HepG2 (cell line): Measurements from ENCODE around the gene LIF. TPM values are rescaled to one million over a fixed set of nuclear protein-coding genes. Genes with fewer than 3 reads are reported as not detected.

Experiments used
- FOXK1 ChIP-seq: sonication (generic); formaldehyde crosslinking; IDR thresholded peaks from 2 replicates; pipeline ENCODE4 v1.4.0; 2020; ENCODE audit warnings: low read depth, missing genetic modification reagents, borderline replicate concordance
- GATAD1 ChIP-seq: IDR thresholded peaks from 2 replicates; pipeline ENCODE4 v1.6.1; 2016; ENCODE audit warnings: missing genetic modification reagents, missing compliant biosample characterization
- GFI1 ChIP-seq: sonication (generic); formaldehyde crosslinking; IDR thresholded peaks from 2 replicates; pipeline ENCODE4 v1.5.0; 2020; ENCODE audit warnings: missing genetic modification reagents, mild to moderate bottlenecking, borderline replicate concordance
- MTA1 ChIP-seq: sonication (generic); formaldehyde crosslinking; IDR thresholded peaks from 2 replicates; pipeline ENCODE4 v1.4.0; 2020; ENCODE audit warnings: missing genetic modification reagents, mild to moderate bottlenecking, borderline replicate concordance
- POLR2A ChIP-seq, 2 experiments: IDR thresholded peaks; 2 replicates each; pipeline ENCODE4 v1.6.1; 2011; ENCODE audit warnings: low read depth in 2 of 2, low read length in 2 of 2, mild to moderate bottlenecking in 1 of 2, moderate library complexity in 1 of 2; ENCODE audit not compliant: insufficient read depth in 1 of 2
- PPARG ChIP-seq: conservative IDR thresholded peaks from 2 replicates; pipeline ENCODE4 v1.6.1; 2016; ENCODE audit warnings: missing biosample characterization, missing genetic modification reagents
- PTBP1 ChIP-seq: fragments of 200-400 bp; formaldehyde crosslinking; IDR thresholded peaks from 2 replicates; pipeline ENCODE4 v1.6.1; 2018; ENCODE audit warnings: low read length, low read depth; ENCODE audit not compliant: poor library complexity, severe bottlenecking
- SKI ChIP-seq: fragments of 450-650 bp; IDR thresholded peaks from one replicate; pipeline ENCODE4 v1.6.1; 2018; ENCODE audit warnings: mild to moderate bottlenecking; ENCODE audit not compliant: partially characterized antibody
- STAG1 ChIP-seq: sonication (generic); formaldehyde crosslinking; IDR thresholded peaks from 2 replicates; pipeline ENCODE4 v1.4.0; 2020; ENCODE audit warnings: missing genetic modification reagents
- ZBTB38 ChIP-seq: sonication (generic); formaldehyde crosslinking; IDR thresholded peaks from 2 replicates; pipeline ENCODE4 v1.5.1; 2020; ENCODE audit warnings: mild to moderate bottlenecking, missing genetic modification reagents
- ZEB1 ChIP-seq: IDR thresholded peaks from 2 replicates; pipeline ENCODE4 v1.6.1; 2012; ENCODE audit warnings: mild to moderate bottlenecking, low read depth, inconsistent platforms; ENCODE audit not compliant: insufficient replicate concordance
- ZNF263 ChIP-seq: sonication (generic); formaldehyde crosslinking; IDR thresholded peaks from 2 replicates; pipeline ENCODE4 v1.4.0; 2020; ENCODE audit warnings: missing genetic modification reagents
- ZNF382 ChIP-seq: sonication (generic); formaldehyde crosslinking; IDR thresholded peaks from 2 replicates; pipeline ENCODE4 v1.5.0; 2020; ENCODE audit warnings: missing genetic modification reagents, mild to moderate bottlenecking, borderline replicate concordance
- ZNF543 ChIP-seq: sonication (generic); formaldehyde crosslinking; IDR thresholded peaks from 2 replicates; pipeline ENCODE4 v1.4.0; 2020; ENCODE audit warnings: mild to moderate bottlenecking, missing genetic modification reagents
- ZNF589 ChIP-seq: sonication (generic); formaldehyde crosslinking; conservative IDR thresholded peaks from 2 replicates; pipeline ENCODE4 v1.8.0; 2022; ENCODE audit warnings: mild to moderate bottlenecking, moderate library complexity, missing genetic modification reagents
- ZNF607 ChIP-seq: sonication (generic); formaldehyde crosslinking; IDR thresholded peaks from 2 replicates; pipeline ENCODE4 v1.5.1; 2020; ENCODE audit warnings: missing genetic modification reagents, mild to moderate bottlenecking, borderline replicate concordance
- ZNF652 ChIP-seq: IDR thresholded peaks from 2 replicates; pipeline ENCODE4 v1.6.1; 2016; ENCODE audit warnings: low read depth, borderline replicate concordance
- ZNF710 ChIP-seq: sonication (generic); formaldehyde crosslinking; IDR thresholded peaks from 2 replicates; pipeline ENCODE4 v1.5.0; 2020; ENCODE audit warnings: mild to moderate bottlenecking, missing genetic modification reagents, borderline replicate concordance
- ZNF781 ChIP-seq: sonication (generic); formaldehyde crosslinking; IDR thresholded peaks from 2 replicates; pipeline ENCODE4 v1.5.1; 2020; ENCODE audit warnings: borderline replicate concordance, mild to moderate bottlenecking, missing genetic modification reagents; ENCODE audit errors: not compliant biosample characterization
- polyA plus RNA-seq, 8 experiments: library from polyadenylated mRNA; depleted of rRNA in 3 of 8; stranded (reverse) in 7 of 8; unstranded in 1 of 8; fragments of >200 nt; fragmentation: Illumina TruSeq in 4 of 8; extraction: Trizol in 4 of 8; gene quantifications; 2 replicates each; pipeline versions ENCODE4 v1.2.1 to v1.2.3, GENCODE V29; 2011 to 2016; ENCODE audit warnings: low read depth in 4 of 8, missing spikeins in 1 of 8, mixed read lengths in 1 of 8; ENCODE audit not compliant: insufficient read depth in 1 of 8
- total RNA-seq, 5 experiments: library from RNA; depleted of rRNA; stranded (reverse); fragments of >200 nt; fragmentation: Illumina TruSeq; extraction: Trizol; gene quantifications; 2 replicates each; pipeline ENCODE4 v1.2.3, GENCODE V29; 2016; ENCODE audit warnings: low read depth in 1 of 5
- TF ChIP-seq, protein P1 (sequence below): sonication (generic); formaldehyde crosslinking; IDR thresholded peaks from 2 replicates; pipeline ENCODE4 v1.4.0; 2020; ENCODE audit warnings: missing genetic modification reagents
- TF ChIP-seq, protein P2 (sequence below): sonication (generic); formaldehyde crosslinking; IDR thresholded peaks from 2 replicates; pipeline ENCODE4; 2020; ENCODE audit warnings: missing genetic modification reagents, mild to moderate bottlenecking, borderline replicate concordance
- TF ChIP-seq, protein P3 (sequence below): sonication (generic); formaldehyde crosslinking; conservative IDR thresholded peaks from 2 replicates; pipeline ENCODE4 v1.8.1; 2023; ENCODE audit warnings: missing genetic modification reagents

The LIF gene
- total and polyA plus RNA-seq, 2 of the 13 experiments (the other 11 are each of a cell fraction or from before 2014, with no cell fraction given) = 3.6 to 8.5 TPM

GRCh38 chr22:30212363-30212995 is 34.1 kb downstream of the LIF start (continued):
- TF ChIP-seq ZNF710 (CRISPR knock-in tag) = peak; percentile 86; the same call in 1 of the 2 replicates
- no peak for TF ChIP-seq PTBP1
- peak; percentile 76 for TF ChIP-seq GFI1 (CRISPR knock-in tag)
- TF ChIP-seq FOXK1 = peak; percentile 66; the same call in 1 of the 2 replicates
- TF ChIP-seq PPARG (CRISPR knock-in tag) = peak; percentile 87
- TF ChIP-seq SKI = peak; percentile 23
- peak; percentile 72 for TF ChIP-seq ZNF263 (CRISPR knock-in tag)
- TF ChIP-seq ZNF781 (CRISPR knock-in tag) = no peak
- TF ChIP-seq POLR2A (IDR thresholded peaks at IDR 0.05; ENCODE audit: insufficient read depth in 1 of 2, low read depth in 2 of 2, low read length in 2 of 2) = no peak
- TF ChIP-seq ZNF607 (CRISPR knock-in tag) = no peak
- TF ChIP-seq GATAD1 (CRISPR knock-in tag) = peak; percentile 40; the same call in 1 of the 2 replicates
- TF ChIP-seq, protein P1, sequence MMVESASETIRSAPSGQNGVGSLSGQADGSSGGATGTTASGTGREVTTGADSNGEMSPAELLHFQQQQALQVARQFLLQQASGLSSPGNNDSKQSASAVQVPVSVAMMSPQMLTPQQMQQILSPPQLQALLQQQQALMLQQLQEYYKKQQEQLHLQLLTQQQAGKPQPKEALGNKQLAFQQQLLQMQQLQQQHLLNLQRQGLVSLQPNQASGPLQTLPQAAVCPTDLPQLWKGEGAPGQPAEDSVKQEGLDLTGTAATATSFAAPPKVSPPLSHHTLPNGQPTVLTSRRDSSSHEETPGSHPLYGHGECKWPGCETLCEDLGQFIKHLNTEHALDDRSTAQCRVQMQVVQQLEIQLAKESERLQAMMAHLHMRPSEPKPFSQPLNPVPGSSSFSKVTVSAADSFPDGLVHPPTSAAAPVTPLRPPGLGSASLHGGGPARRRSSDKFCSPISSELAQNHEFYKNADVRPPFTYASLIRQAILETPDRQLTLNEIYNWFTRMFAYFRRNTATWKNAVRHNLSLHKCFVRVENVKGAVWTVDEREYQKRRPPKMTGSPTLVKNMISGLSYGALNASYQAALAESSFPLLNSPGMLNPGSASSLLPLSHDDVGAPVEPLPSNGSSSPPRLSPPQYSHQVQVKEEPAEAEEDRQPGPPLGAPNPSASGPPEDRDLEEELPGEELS (CRISPR knock-in tag) = peak; percentile 90
- TF ChIP-seq, protein P2, sequence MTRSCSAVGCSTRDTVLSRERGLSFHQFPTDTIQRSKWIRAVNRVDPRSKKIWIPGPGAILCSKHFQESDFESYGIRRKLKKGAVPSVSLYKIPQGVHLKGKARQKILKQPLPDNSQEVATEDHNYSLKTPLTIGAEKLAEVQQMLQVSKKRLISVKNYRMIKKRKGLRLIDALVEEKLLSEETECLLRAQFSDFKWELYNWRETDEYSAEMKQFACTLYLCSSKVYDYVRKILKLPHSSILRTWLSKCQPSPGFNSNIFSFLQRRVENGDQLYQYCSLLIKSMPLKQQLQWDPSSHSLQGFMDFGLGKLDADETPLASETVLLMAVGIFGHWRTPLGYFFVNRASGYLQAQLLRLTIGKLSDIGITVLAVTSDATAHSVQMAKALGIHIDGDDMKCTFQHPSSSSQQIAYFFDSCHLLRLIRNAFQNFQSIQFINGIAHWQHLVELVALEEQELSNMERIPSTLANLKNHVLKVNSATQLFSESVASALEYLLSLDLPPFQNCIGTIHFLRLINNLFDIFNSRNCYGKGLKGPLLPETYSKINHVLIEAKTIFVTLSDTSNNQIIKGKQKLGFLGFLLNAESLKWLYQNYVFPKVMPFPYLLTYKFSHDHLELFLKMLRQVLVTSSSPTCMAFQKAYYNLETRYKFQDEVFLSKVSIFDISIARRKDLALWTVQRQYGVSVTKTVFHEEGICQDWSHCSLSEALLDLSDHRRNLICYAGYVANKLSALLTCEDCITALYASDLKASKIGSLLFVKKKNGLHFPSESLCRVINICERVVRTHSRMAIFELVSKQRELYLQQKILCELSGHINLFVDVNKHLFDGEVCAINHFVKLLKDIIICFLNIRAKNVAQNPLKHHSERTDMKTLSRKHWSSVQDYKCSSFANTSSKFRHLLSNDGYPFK = no peak
- TF ChIP-seq ZNF543 = no peak
- no peak for TF ChIP-seq ZNF382 (CRISPR knock-in tag)
- no peak for TF ChIP-seq ZBTB38 (CRISPR knock-in tag)
- no peak; the same call in 1 of the 2 replicates for TF ChIP-seq ZNF652 (CRISPR knock-in tag)
- peak; percentile 40 for TF ChIP-seq STAG1 (CRISPR knock-in tag)
- TF ChIP-seq, protein P3, sequence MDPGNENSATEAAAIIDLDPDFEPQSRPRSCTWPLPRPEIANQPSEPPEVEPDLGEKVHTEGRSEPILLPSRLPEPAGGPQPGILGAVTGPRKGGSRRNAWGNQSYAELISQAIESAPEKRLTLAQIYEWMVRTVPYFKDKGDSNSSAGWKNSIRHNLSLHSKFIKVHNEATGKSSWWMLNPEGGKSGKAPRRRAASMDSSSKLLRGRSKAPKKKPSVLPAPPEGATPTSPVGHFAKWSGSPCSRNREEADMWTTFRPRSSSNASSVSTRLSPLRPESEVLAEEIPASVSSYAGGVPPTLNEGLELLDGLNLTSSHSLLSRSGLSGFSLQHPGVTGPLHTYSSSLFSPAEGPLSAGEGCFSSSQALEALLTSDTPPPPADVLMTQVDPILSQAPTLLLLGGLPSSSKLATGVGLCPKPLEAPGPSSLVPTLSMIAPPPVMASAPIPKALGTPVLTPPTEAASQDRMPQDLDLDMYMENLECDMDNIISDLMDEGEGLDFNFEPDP (CRISPR knock-in tag) = no peak
- TF ChIP-seq ZNF589 (CRISPR knock-in tag) = no peak
- TF ChIP-seq ZEB1 = no peak
- TF ChIP-seq MTA1 (CRISPR knock-in tag) = no peak
